GM19397 (cell line): ENCODE measurements around the gene CCDC196.

Source experiments
- ATAC-seq: cut with Tn5 transposase; IDR thresholded peaks from one replicate; pipeline ENCODE4 v1.9.1; 2021; ENCODE audit warnings: mild to moderate bottlenecking, moderate library complexity; ENCODE audit not compliant: unreplicated experiment

CCDC196 gene

GRCh38 chr14:66485910-66486421 is at the start of gene CCDC196:
Gene CCDC196, plus strand, starts transcription at chr14:66486371. Its CDS starts 132 bp downstream, at chr14:66486503.
- ATAC-seq: no peak

GRCh38 chr14:66440801-66441200 is 45.4 kb upstream of the CCDC196 start:
- no peak for ATAC-seq

- ATAC-seq: no peak
Measured at GRCh38 chr14:66442953-66443571, 43.1 kb upstream of the CCDC196 start.

- ATAC-seq: no peak
Measured at GRCh38 chr14:66443785-66444184, 42.4 kb upstream of the CCDC196 start.

GRCh38 chr14:66444271-66444927 is 41.8 kb upstream of the CCDC196 start:
- ATAC-seq: no peak

DNA sequence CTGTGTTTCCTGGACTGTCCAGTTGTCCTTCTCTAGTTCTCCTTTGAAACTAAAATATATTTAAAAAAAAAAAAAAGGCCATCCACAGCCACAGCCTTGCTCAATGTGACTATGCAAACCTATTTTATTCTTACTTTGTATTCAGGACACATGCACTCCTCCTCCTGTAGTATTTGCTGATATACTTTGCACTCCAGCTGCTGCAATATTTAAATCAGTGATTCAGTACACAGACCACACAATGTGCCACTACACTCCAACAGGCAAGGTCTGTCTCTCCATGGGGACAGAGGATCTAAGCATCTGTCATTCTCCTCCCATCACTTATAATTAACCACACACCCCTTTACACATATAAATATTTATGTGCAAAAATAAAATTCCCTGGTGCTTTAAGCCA is 40.2 kb upstream of the CCDC196 start:
- no peak for ATAC-seq

DNA sequence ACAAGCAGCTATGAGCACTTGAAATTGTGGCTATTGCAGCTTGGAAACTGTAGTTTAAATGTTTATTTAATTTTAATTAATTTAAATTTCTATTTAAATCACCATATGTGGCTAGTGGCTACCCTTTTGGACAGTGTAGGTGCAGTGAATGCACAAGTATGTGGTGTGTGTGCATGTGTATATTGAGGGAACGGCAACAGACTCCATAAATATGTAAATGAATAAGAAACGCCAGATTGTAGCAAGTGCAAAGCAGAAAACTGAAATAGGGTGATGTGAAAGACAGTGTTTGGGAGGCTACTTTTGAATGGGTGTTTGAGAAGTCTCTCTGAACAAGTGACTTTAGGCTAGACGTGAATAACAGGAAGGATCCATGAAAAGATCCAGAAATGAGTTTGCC is 32.7 kb upstream of the CCDC196 start:
- ATAC-seq: no peak

DNA sequence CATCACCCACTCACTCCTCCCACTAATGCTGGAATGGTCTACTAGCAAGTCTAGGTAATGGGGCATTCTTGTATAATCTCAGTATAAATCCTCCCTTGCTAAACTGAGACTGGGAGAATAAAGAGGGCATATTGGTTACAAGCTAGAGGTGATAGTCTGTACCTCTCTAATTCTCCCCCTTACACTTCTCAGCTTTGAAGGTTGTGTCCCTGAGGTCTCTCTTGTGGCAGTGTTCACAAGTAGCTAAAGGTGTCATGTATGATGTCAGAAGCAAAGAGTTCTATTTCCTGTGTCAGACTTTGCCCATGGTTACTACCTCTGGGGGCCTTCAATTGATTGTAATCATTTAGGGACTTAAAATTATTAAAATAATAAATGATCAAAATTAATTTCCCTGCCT is 26.6 kb upstream of the CCDC196 start:
- ATAC-seq: no peak

DNA sequence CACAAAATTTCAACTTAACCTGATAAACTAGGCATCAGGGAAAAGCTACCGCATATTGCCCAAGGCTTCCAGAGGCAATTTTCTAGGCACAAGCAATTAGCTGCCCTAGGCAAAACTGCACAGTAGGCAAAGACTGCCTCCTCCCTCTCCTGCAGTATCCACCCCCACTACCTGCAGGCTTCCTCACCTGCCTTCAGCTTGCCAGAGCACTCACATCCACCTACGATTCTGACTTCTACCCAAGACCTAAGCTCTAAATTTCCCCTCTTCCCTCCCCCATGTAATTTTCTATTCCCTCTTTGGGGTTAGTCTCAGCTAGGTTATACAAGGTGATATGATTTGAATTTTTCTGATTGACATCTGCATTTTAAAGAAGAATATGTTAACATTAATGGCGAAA is 21.9 kb upstream of the CCDC196 start:
- ATAC-seq: no peak

GRCh38 chr14:66468778-66469367 is 17.3 kb upstream of the CCDC196 start:
- no peak for ATAC-seq

DNA sequence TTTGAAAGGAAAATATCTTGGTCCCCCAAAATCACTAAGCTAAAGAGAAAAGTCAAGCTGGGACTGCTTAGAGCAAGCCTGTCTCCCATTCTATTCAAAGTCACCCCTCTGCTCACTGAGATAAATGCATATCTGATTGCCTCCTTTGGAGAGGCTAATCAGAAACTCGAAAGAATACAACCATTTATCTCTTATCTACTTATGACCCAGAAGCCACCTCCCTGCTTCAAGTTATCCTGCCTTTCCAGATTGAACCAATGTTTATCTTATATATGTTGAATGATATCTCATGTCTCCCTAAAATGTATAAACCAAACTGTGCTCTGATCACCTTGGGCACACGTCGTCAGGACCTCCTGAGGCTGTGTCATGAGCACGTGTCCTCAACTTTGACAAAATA is 14.6 kb upstream of the CCDC196 start:
- ATAC-seq: no peak

DNA sequence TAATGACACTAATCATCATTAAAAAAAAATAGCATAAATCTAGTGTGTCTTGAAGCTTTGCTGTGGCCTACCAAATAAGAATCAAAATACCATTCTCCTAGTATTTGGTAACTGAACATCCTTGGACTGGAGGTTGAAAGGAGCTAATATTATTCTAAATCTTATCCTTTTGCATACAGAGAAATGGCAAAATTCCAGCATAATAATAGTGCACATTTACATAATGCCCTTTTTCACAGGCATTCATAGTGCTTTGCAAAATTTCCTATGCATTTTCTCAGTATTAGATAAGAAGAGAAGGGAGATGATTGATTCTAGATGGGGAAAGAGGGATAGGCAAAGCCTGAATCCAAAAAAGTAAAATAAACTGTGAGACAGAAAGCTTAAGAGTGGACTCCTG is 13.9 kb upstream of the CCDC196 start:
- no peak for ATAC-seq

GRCh38 chr14:66473223-66473622 is 12.9 kb upstream of the CCDC196 start:
- no peak for ATAC-seq

GRCh38 chr14:66476964-66477363 is 9.2 kb upstream of the CCDC196 start:
- ATAC-seq: no peak

DNA sequence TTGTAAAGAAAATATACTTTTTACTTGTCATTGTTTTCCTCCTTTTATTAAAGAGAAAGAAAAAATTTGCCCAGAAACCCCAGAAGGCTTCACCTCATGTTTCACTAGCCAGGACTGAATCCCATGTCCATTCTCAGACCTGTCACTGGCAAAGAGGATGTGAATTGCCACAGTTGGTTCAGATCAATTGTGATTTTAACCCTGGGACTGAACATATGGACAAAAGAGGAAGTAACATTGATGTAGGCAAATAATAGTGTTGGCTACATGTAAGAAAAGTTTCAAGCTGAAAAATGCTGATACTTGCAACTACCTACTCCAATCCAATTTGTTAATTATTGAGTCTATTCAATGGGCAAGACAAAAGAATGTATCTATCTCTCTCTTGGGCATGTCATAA is 8.6 kb upstream of the CCDC196 start:
- ATAC-seq: no peak

- no peak for ATAC-seq
Measured at GRCh38 chr14:66482873-66483272, 3.3 kb upstream of the CCDC196 start.

GRCh38 chr14:66483322-66483721 is 2.8 kb upstream of the CCDC196 start:
- no peak for ATAC-seq

DNA sequence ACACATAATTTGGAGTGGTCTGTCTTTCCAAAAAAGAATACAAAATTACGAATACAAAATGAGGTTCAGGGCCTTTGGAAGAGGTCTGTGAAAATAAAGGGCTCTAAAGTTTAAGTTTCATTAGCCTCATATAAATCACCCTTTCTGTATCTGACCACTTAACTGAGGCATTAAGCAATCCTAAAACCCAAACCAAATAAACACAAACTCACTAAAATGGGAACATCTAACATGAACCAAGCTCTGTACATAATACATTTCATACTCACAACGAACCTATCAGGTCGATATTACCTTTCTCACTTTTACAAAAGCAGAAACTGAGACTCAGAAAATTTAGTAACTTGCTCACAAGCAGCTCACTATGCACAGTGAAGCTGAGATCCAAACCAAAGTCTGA is 1.1 kb upstream of the CCDC196 start:
- no peak for ATAC-seq

- ATAC-seq: no peak
Measured at GRCh38 chr14:66487164-66487563, 993 bp downstream of the CCDC196 start.

- no peak for ATAC-seq
Measured at GRCh38 chr14:66490143-66491111, 4.3 kb downstream of the CCDC196 start.

DNA sequence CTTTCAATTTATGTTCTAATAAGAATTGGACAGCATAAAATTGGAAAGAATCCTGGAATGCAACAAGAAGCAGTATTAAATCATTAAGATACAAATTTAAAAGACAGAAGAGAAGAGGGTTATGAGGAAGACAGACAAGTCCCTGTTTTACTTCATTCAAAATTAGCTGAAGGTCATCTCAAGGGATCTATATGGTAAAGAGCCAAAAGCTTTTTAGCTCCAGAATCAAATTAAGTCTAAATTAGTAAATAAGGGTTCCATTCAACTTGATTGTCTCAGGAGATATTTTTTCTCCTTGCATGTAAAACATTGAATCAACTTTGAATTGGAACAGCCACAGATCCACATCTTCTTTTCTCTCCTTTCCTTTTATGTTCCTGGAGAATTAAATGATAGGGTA is 7.6 kb downstream of the CCDC196 start:
- ATAC-seq: no peak
